ENCODE data around the gene CRYGS.

- peak; percentile 27 for TF ChIP-seq FOSL2 (IDR thresholded peaks at IDR 0.05; ENCODE audit: borderline replicate concordance, low read depth)
- no peak for TF ChIP-seq RFX5 (IDR thresholded peaks at IDR 0.05; ENCODE audit: low read length)
Observed at GRCh38 chr3:186540835-186541226, 3.3 kb downstream of the CRYGS start.
